Measurements from ENCODE around the gene ARHGEF18.

- TF ChIP-seq CTCF (IDR thresholded peaks at IDR 0.05; ENCODE audit: low read depth, low read length) (no peak), EZH2phosphoT487 (IDR thresholded peaks at IDR 0.05; ENCODE audit: low read depth) (no peak)
Measured at GRCh38 chr19:7318176-7318575, 30.6 kb upstream of the ARHGEF18 start.

All from OCI-LY3 (cell line).